H9 (cell line): Measurements from ENCODE around the gene DEPP1. TPM values are rescaled to one million over a fixed set of nuclear protein-coding genes. Genes with fewer than 3 reads are reported as not detected.
A peak's percentile ranks its signal among the peaks of the same experiment; 100 is the strongest.

Experiments used
- DNase-seq: peaks from one replicate; pipeline ENCODE4 v3.0.0-alpha.2; 2017
- H2AFZ ChIP-seq: one replicate; pipeline ENCODE4 v1.6.1; 2013; ENCODE audit warnings: mild to moderate bottlenecking, low read length, control low read depth, moderate library complexity
- H2AK5ac ChIP-seq: 2 replicates; pipeline ENCODE4 v1.6.1; 2013; ENCODE audit warnings: low read length, control low read depth, mixed read lengths; ENCODE audit not compliant: insufficient read length
- H2BK120ac ChIP-seq: one replicate; pipeline ENCODE4 v1.6.1; 2013; ENCODE audit warnings: low read depth, mild to moderate bottlenecking, low read length, control low read depth, inconsistent platforms; ENCODE audit not compliant: poor library complexity, severe bottlenecking
- H2BK12ac ChIP-seq: 2 replicates; pipeline ENCODE4 v1.6.1; 2013; ENCODE audit warnings: low read length, control low read depth, mixed read lengths, low read depth; ENCODE audit not compliant: insufficient read length
- H2BK15ac ChIP-seq: 2 replicates; pipeline ENCODE4 v1.6.1; 2013; ENCODE audit warnings: low read depth, low read length, control low read depth
- H2BK20ac ChIP-seq: one replicate; pipeline ENCODE4 v1.6.1; 2013; ENCODE audit warnings: low read depth, mild to moderate bottlenecking, low read length, control low read depth, inconsistent platforms; ENCODE audit not compliant: poor library complexity, severe bottlenecking
- H2BK5ac ChIP-seq: 2 replicates; pipeline ENCODE4 v1.6.1; 2013; ENCODE audit warnings: low read length, control low read depth, mixed read lengths; ENCODE audit not compliant: insufficient read length
- H3K14ac ChIP-seq: 2 replicates; pipeline ENCODE4 v1.6.1; 2013; ENCODE audit warnings: low read length, control low read depth; ENCODE audit not compliant: insufficient read depth
- H3K18ac ChIP-seq: 2 replicates; pipeline ENCODE4 v1.6.1; 2013; ENCODE audit warnings: low read depth, mild to moderate bottlenecking, mixed read lengths, low read length, control low read depth; ENCODE audit not compliant: insufficient read length
- H3K23ac ChIP-seq: 2 replicates; pipeline ENCODE4 v1.6.1; 2013; ENCODE audit warnings: low read length, control low read depth, mixed read lengths, low read depth; ENCODE audit not compliant: insufficient read length
- H3K23me2 ChIP-seq: 2 replicates; pipeline ENCODE4 v1.6.1; 2013; ENCODE audit warnings: low read depth, mild to moderate bottlenecking, mixed read lengths, low read length, control low read depth; ENCODE audit not compliant: insufficient read length, poor library complexity, severe bottlenecking
- H3K27ac ChIP-seq: 2 replicates; pipeline ENCODE4 v1.5.1; 2013; ENCODE audit warnings: low read length, control low read depth, mixed read lengths, low read depth; ENCODE audit not compliant: insufficient read length
- H3K27me3 ChIP-seq: 2 replicates; pipeline ENCODE4 v1.6.1; 2013; ENCODE audit warnings: low read length, control low read depth, inconsistent platforms; ENCODE audit not compliant: insufficient read depth
- H3K4ac ChIP-seq: 2 replicates; pipeline ENCODE4 v1.6.1; 2013; ENCODE audit warnings: low read depth, mild to moderate bottlenecking, control low read depth, inconsistent platforms, low read length, moderate library complexity
- H3K4me1 ChIP-seq: 2 replicates; pipeline ENCODE4 v1.6.1; 2013; ENCODE audit warnings: low read length, control low read depth, inconsistent platforms; ENCODE audit not compliant: insufficient read depth
- H3K4me2 ChIP-seq: 2 replicates; pipeline ENCODE4 v1.6.1; 2013; ENCODE audit warnings: low read length, control low read depth, mixed read lengths; ENCODE audit not compliant: insufficient read length, insufficient read depth
- H3K56ac ChIP-seq: 2 replicates; pipeline ENCODE4 v1.6.1; 2013; ENCODE audit warnings: low read depth, mild to moderate bottlenecking, mixed read lengths, low read length, control low read depth; ENCODE audit not compliant: insufficient read length
- H3K79me1 ChIP-seq: 2 replicates; pipeline ENCODE4 v1.6.1; 2013; ENCODE audit warnings: low read depth, mild to moderate bottlenecking, moderate library complexity, low read length, control low read depth, inconsistent platforms; ENCODE audit not compliant: insufficient read depth, poor library complexity, severe bottlenecking
- H3K79me2 ChIP-seq: 2 replicates; pipeline ENCODE4 v1.6.1; 2013; ENCODE audit warnings: low read length, control low read depth, inconsistent platforms; ENCODE audit not compliant: insufficient read depth
- H3K9ac ChIP-seq: 2 replicates; pipeline ENCODE4 v1.6.1; 2013; ENCODE audit warnings: low read length, control low read depth, mixed read lengths; ENCODE audit not compliant: insufficient read length; ENCODE audit errors: extremely low read depth
- H3K9me3 ChIP-seq: one replicate; pipeline ENCODE4 v1.6.1; 2013; ENCODE audit warnings: low read depth, low read length, inconsistent platforms; ENCODE audit not compliant: control insufficient read depth
- H3T11ph ChIP-seq: one replicate; pipeline ENCODE4 v1.6.1; 2013; ENCODE audit warnings: mild to moderate bottlenecking, low read length, control low read depth, inconsistent platforms
- H4K20me1 ChIP-seq: one replicate; pipeline ENCODE4 v1.6.1; 2013; ENCODE audit not compliant: control insufficient read depth, insufficient read length, insufficient read depth
- H4K5ac ChIP-seq: 2 replicates; pipeline ENCODE4 v1.6.1; 2013; ENCODE audit warnings: low read depth, mild to moderate bottlenecking, mixed read lengths, low read length, control low read depth; ENCODE audit not compliant: insufficient read length
- H4K8ac ChIP-seq: replicated peaks from 2 replicates; pipeline ENCODE4 v1.6.1; 2013; ENCODE audit warnings: low read length, control low read depth, mixed read lengths, low read depth; ENCODE audit not compliant: insufficient read length
- H4K91ac ChIP-seq: 2 replicates; pipeline ENCODE4 v1.6.1; 2013; ENCODE audit warnings: low read depth, mild to moderate bottlenecking, moderate library complexity, mixed read lengths, low read length, control low read depth; ENCODE audit not compliant: insufficient read length
- H3K27ac Mint-ChIP-seq, 3 experiments: 2 replicates in 2 of 3; 3 replicates in 1 of 3; pipeline ENCODE4 v1.8.0; 2020 to 2021; ENCODE audit warnings: mixed read lengths in 3 of 3, mild to moderate bottlenecking in 1 of 3, moderate library complexity in 1 of 3
- H3K27me3 Mint-ChIP-seq: 2 replicates; pipeline ENCODE4 v1.8.0; 2021; ENCODE audit warnings: low read depth, mild to moderate bottlenecking, moderate library complexity, mixed read lengths
- H3K36me3 Mint-ChIP-seq, 3 experiments: 2 replicates in 2 of 3; 3 replicates in 1 of 3; pipeline ENCODE4 v1.8.0; 2020 to 2021; ENCODE audit warnings: low read depth in 3 of 3, mixed read lengths in 3 of 3; ENCODE audit not compliant: insufficient read depth in 1 of 3
- H3K4me1 Mint-ChIP-seq, 2 experiments: 2 replicates each; pipeline ENCODE4 v1.8.0; 2020; ENCODE audit warnings: mixed read lengths in 2 of 2
- H3K4me3 Mint-ChIP-seq, 2 experiments: 2 replicates in 1 of 2; 3 replicates in 1 of 2; pipeline ENCODE4 v1.8.0; 2020 to 2021; ENCODE audit warnings: mild to moderate bottlenecking in 2 of 2, mixed read lengths in 2 of 2, moderate library complexity in 1 of 2
- H3K9me3 Mint-ChIP-seq, 2 experiments: 2 replicates in 1 of 2; 3 replicates in 1 of 2; pipeline ENCODE4 v1.8.0; 2020; ENCODE audit warnings: mild to moderate bottlenecking in 2 of 2, mixed read lengths in 2 of 2, moderate library complexity in 1 of 2
- CTCF ChIP-seq: fragments of 200-600 bp; sonication (generic); conservative IDR thresholded peaks from 3 replicates; pipeline ENCODE4 v1.8.0; 2021; ENCODE audit warnings: antibody characterized with exemption, mild to moderate bottlenecking
- WGBS: extraction: QIAGEN DNeasy Blood & Tissue Kit; methylation state at CpG from one replicate; pipeline ENCODE4 v1.1.7; 2013; ENCODE audit warnings: missing lambda C conversion rate, low lambda C conversion rate, mixed read lengths; ENCODE audit not compliant: insufficient read length; ENCODE audit errors: extremely low coverage; 5-methylcytosine and 5-hydroxymethylcytosine counted together
- total RNA-seq: library from RNA; stranded (reverse); gene quantifications from 2 replicates; pipeline ENCODE4 v1.2.1, GENCODE V29; 2021

The DEPP1 gene
- total RNA-seq, 1 experiment from 2014 or later, result 2.4 TPM

- H3T11ph ChIP-seq, result no peak overlapping the region
- peaks cover 3 to 7% (median 4%) of the 10 kb centered on the region in 3 experiments; a peak in 3 of 7 replicates for H3K36me3 Mint-ChIP-seq
- no peak overlapping the region for H3K9ac ChIP-seq
- H3K79me2 ChIP-seq, result no peaks in the 10 kb centered on the region
- H3K9me3 Mint-ChIP-seq, result no peaks in the 10 kb centered on the region
- H3K27me3 Mint-ChIP-seq, result peaks cover 7% of the 10 kb centered on the region
- no peak overlapping the region for H4K5ac ChIP-seq
- no peak overlapping the region for H3K23ac ChIP-seq
- H2BK12ac ChIP-seq, result no peak overlapping the region
- no peaks in the 10 kb centered on the region for H3K27me3 ChIP-seq
- no peak overlapping the region for H2BK120ac ChIP-seq
- H3K79me1 ChIP-seq, result no peaks in the 10 kb centered on the region
- H4K8ac ChIP-seq, result no peak overlapping the region
- WGBS, result no CpG with 5 or more reads among the region's 14 CpGs
- H4K91ac ChIP-seq, result no peak overlapping the region
- no peak overlapping the region for H2BK15ac ChIP-seq
- peaks cover 57 to 61% of the 10 kb centered on the region in 2 experiments for H3K4me1 Mint-ChIP-seq
- peaks cover 9% of the 10 kb centered on the region; the same call in 1 of the 2 replicates for H3K4me1 ChIP-seq
- no peak for TF ChIP-seq CTCF
- no peak for DNase-seq
- no peak overlapping the region for H3K14ac ChIP-seq
- H3K4me2 ChIP-seq, result no peak overlapping the region
- no peak overlapping the region for H2BK5ac ChIP-seq
- no peaks in the 10 kb centered on the region for H4K20me1 ChIP-seq
- no peak overlapping the region for H3K56ac ChIP-seq
- H3K23me2 ChIP-seq, result no peaks in the 10 kb centered on the region
- H2AFZ ChIP-seq, result no peak overlapping the region
- no peak overlapping the region for H3K27ac ChIP-seq
- H2BK20ac ChIP-seq, result no peak overlapping the region
- no peak overlapping the region; a peak in 1 of 5 replicates for H3K4me3 Mint-ChIP-seq
- no peak overlapping the region for H3K18ac ChIP-seq
- H3K27ac Mint-ChIP-seq, result peak overlapping the region in 2 of 3 experiments; percentile 21 to 36; a peak in 3 of 7 replicates
- H3K4ac ChIP-seq, result no peak overlapping the region
- H3K9me3 ChIP-seq, result no peaks in the 10 kb centered on the region
- H2AK5ac ChIP-seq, result no peak overlapping the region
These were observed 1.9 kb upstream of the DEPP1 start for GRCh38 chr10:44980309-44981171.
